Lung (tissue), 12 donors: ENCODE results near the gene PPARA. TPM values are rescaled to one million over a fixed set of nuclear protein-coding genes. Genes with fewer than 3 reads are reported as not detected.

ENCODE experiments used
- ATAC-seq: fragments of 200-7000 bp; cut with Tn5 transposase; one replicate; pipeline ENCODE4 v1.9.1; 2020; ENCODE audit warnings: moderate number of reproducible peaks; ENCODE audit not compliant: insufficient read depth, low FRiP score
- DNase-seq, 3 donors: peaks; one replicate each; pipeline ENCODE4 v3.0.0-alpha.2; 2013 to 2017
- H3K27ac ChIP-seq, 2 donors: one replicate each; pipeline ENCODE4 v1.5.1; 2013; ENCODE audit warnings: mild to moderate bottlenecking in 2 of 2, moderate library complexity in 2 of 2, control low read depth in 1 of 2, inconsistent platforms in 1 of 2, low read depth in 1 of 2, low read length in 1 of 2
- H3K27me3 ChIP-seq, 3 donors: one replicate each; pipeline ENCODE4 v1.5.1; 2013; ENCODE audit warnings: low read length in 2 of 3; ENCODE audit not compliant: control insufficient read depth in 3 of 3, insufficient read depth in 3 of 3
- H3K36me3 ChIP-seq, 4 donors: one replicate each; pipeline ENCODE4 v1.5.1; 2013; ENCODE audit warnings: low read length in 4 of 4, mild to moderate bottlenecking in 1 of 4, moderate library complexity in 1 of 4; ENCODE audit not compliant: control insufficient read depth in 4 of 4, insufficient read depth in 4 of 4
- H3K4me1 ChIP-seq, 5 donors: one replicate each; pipeline ENCODE4 v1.5.1; 2013; ENCODE audit warnings: low read length in 5 of 5, mild to moderate bottlenecking in 2 of 5, moderate library complexity in 1 of 5; ENCODE audit not compliant: control insufficient read depth in 5 of 5, insufficient read depth in 5 of 5
- H3K4me3 ChIP-seq: one replicate; pipeline ENCODE4 v1.5.1; 2013; ENCODE audit warnings: mild to moderate bottlenecking, control low read depth, moderate library complexity
- H3K9ac ChIP-seq, 2 donors: one replicate each; pipeline ENCODE4 v1.5.1; 2013; ENCODE audit warnings: low read length in 2 of 2, control low read depth in 1 of 2; ENCODE audit not compliant: insufficient read depth in 1 of 2
- H3K9me3 ChIP-seq, 4 donors: one replicate each; pipeline ENCODE4 v1.5.1; 2013; ENCODE audit warnings: low read length in 3 of 4, mild to moderate bottlenecking in 1 of 4, moderate library complexity in 1 of 4; ENCODE audit not compliant: control insufficient read depth in 4 of 4, insufficient read depth in 3 of 4
- WGBS, 2 donors: extraction: QIAGEN DNeasy Blood & Tissue Kit; methylation state at CpG; one replicate each; pipeline ENCODE4 v1.1.7; 2013; 5-methylcytosine and 5-hydroxymethylcytosine counted together
- polyA plus RNA-seq, 2 donors: library from polyadenylated mRNA; stranded (reverse); fragments of 200-250 nt; gene quantifications; one replicate each; pipeline ENCODE4 v1.2.1, GENCODE V29; 2013
- total RNA-seq, 2 donors: library from RNA; depleted of rRNA in 1 of 2; stranded (reverse); fragments of >200 nt in 1 of 2; gene quantifications; one replicate each; pipeline ENCODE4 v1.2.1, GENCODE V29; 2014 to 2021
- TF ChIP-seq, protein P1 (sequence below): IDR thresholded peaks from 2 replicates; pipeline ENCODE4 v1.5.1; 2012; ENCODE audit warnings: mild to moderate bottlenecking; ENCODE audit errors: control extremely low read depth, extremely low read depth
- donor health status: control.
- donor health status: control.
- donor health status: Bipolar disorder and iron deficiency.
- donor health status: healthy.
- donor health status: DM: yes; HTN: yes; CAD: no.

PPARA gene
- total and polyA plus RNA-seq, 4 donors, result 4.4 to 18.1 (median 11.0) TPM

DNA sequence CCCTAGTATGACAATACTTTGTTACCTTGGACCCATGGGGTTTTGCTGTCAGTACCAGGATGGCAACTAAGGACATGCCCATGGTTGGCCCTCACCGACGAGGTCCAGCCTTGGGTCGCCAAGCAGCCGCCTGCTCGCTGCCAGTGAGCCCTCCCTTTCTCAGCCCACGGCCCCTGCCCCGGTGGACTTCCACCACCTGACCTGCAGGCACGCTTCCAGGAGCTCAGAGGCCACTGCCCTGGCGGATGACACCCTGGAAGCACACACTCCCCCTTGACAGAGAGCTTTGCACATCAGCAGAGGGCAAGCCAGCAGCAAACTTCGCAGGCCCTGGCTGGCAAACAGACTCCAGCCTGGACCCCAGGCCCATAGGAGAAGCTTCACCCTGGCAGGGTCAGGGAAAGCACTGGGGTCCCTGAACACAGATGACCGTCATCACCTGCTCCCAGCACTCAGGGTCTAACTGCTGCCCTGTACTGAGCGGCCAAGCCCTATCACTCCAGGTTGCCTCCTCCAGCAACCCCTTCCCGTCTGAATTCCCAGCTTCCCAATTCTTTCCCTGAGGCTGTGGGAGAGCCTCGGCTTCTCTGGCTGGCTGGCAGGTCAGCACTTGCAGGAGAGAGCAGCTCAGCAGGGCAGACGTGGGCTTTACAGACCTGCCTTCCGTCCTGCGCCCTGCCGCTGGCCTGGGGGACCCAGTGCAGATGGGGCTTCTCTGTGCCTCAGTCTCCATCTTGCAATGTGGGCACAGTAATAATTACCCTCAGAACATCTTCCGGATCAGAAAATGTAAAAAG lies 2.7 kb upstream of the PPARA start:
- TF ChIP-seq, protein P1, sequence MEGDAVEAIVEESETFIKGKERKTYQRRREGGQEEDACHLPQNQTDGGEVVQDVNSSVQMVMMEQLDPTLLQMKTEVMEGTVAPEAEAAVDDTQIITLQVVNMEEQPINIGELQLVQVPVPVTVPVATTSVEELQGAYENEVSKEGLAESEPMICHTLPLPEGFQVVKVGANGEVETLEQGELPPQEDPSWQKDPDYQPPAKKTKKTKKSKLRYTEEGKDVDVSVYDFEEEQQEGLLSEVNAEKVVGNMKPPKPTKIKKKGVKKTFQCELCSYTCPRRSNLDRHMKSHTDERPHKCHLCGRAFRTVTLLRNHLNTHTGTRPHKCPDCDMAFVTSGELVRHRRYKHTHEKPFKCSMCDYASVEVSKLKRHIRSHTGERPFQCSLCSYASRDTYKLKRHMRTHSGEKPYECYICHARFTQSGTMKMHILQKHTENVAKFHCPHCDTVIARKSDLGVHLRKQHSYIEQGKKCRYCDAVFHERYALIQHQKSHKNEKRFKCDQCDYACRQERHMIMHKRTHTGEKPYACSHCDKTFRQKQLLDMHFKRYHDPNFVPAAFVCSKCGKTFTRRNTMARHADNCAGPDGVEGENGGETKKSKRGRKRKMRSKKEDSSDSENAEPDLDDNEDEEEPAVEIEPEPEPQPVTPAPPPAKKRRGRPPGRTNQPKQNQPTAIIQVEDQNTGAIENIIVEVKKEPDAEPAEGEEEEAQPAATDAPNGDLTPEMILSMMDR, result no peak
- Histone ChIP-seq H3K4me1 (peaks cover 3 to 20% (median 7%) of the 10 kb centered on the region in 5 donors), H3K27me3 (no peaks in the 10 kb centered on the region), H3K36me3 (peaks cover 0 to 5% (median 0%) of the 10 kb centered on the region in 4 donors), H3K9me3 (no peaks in the 10 kb centered on the region), H3K27ac (peak overlapping the region in 1 of 2 donors; percentile 22), H3K9ac (no peak overlapping the region), H3K4me3 (no peak overlapping the region)
- 51 to 70% methylated on average over 19 of the region's 19 CpGs for WGBS, 2 donors
- ATAC-seq (no peak), DNase-seq (no peak)

- no peak overlapping the region for H3K27ac ChIP-seq
- 51 to 56% methylated on average over 8 of the region's 8 CpGs for WGBS, 2 donors
- H3K4me3 ChIP-seq, result no peak overlapping the region
- peaks cover 0 to 7% (median 0%) of the 10 kb centered on the region in 4 donors for H3K36me3 ChIP-seq
- no peaks in the 10 kb centered on the region for H3K9me3 ChIP-seq
- DNase-seq, result peak in 1 of 3 donors; percentile 5
- H3K27me3 ChIP-seq, result no peaks in the 10 kb centered on the region
- ATAC-seq, result no peak
- TF ChIP-seq, protein P1, result no peak
- H3K9ac ChIP-seq, result no peak overlapping the region
- peaks cover 3 to 22% (median 7%) of the 10 kb centered on the region in 5 donors for H3K4me1 ChIP-seq
Observed at GRCh38 chr22:46148336-46148735, 2.0 kb upstream of the PPARA start.

- DNase-seq (no peak), ATAC-seq (peak; percentile 4)
- Histone ChIP-seq H3K27me3 (no peaks in the 10 kb centered on the region), H3K27ac (peak overlapping the region; percentile 91 to 92), H3K9me3 (no peaks in the 10 kb centered on the region), H3K9ac (no peak overlapping the region), H3K4me3 (peak overlapping the region; percentile 75), H3K36me3 (peaks cover 0 to 7% (median 0%) of the 10 kb centered on the region in 4 donors), H3K4me1 (peaks cover 3 to 22% (median 7%) of the 10 kb centered on the region in 5 donors)
- TF ChIP-seq, protein P1, result no peak
- 26% methylated on average over 12 of the region's 12 CpGs for WGBS, 2 donors
Observed at GRCh38 chr22:46148816-46149511, 1.4 kb upstream of the PPARA start.
